Natural killer cell (primary cell): ENCODE results near the gene IGF2R. TPM values are rescaled to one million over a fixed set of nuclear protein-coding genes. Genes with fewer than 3 reads are reported as not detected.

ENCODE experiments used
- ATAC-seq, 3 donors: fragments of 150-1000 bp in 2 of 3; fragments of 200-7000 bp in 1 of 3; cut with Tn5 transposase; 1 replicate in 1 of 3; 2 replicates in 2 of 3; pipeline ENCODE4 v1.10.0; 2021; ENCODE audit warnings: mild to moderate bottlenecking in 2 of 3, moderate library complexity in 2 of 3
- DNase-seq, 2 donors: peaks; one replicate each; pipeline versions ENCODE4 v3.0.0 to v3.0.0-alpha.2; 2013 to 2021; ENCODE audit warnings: mixed read lengths in 1 of 2
- H3K27ac ChIP-seq: one replicate; pipeline ENCODE4 v1.5.1; 2013; ENCODE audit warnings: mild to moderate bottlenecking, low read length
- H3K27me3 ChIP-seq: one replicate; pipeline ENCODE4 v1.6.1; 2013; ENCODE audit warnings: low read length; ENCODE audit not compliant: control insufficient read depth, insufficient read depth
- H3K36me3 ChIP-seq: one replicate; pipeline ENCODE4 v1.6.1; 2013; ENCODE audit warnings: low read length; ENCODE audit not compliant: control insufficient read depth, insufficient read depth
- H3K4me1 ChIP-seq: one replicate; pipeline ENCODE4 v1.6.1; 2013; ENCODE audit warnings: low read length; ENCODE audit not compliant: control insufficient read depth, insufficient read depth
- H3K4me3 ChIP-seq: one replicate; pipeline ENCODE4 v1.5.1; 2013; ENCODE audit warnings: low read length
- H3K9me3 ChIP-seq: one replicate; pipeline ENCODE4 v1.6.1; 2013; ENCODE audit warnings: low read length; ENCODE audit not compliant: control insufficient read depth, insufficient read depth
- H3K27ac Mint-ChIP-seq, 2 donors: one replicate each; pipeline ENCODE4 v1.8.0; 2022; ENCODE audit warnings: mild to moderate bottlenecking in 2 of 2, mixed read lengths in 2 of 2, moderate library complexity in 1 of 2
- H3K27me3 Mint-ChIP-seq, 2 donors: one replicate each; pipeline ENCODE4 v1.8.0; 2022; ENCODE audit warnings: low read depth in 2 of 2, mixed read lengths in 2 of 2
- H3K36me3 Mint-ChIP-seq: one replicate; pipeline ENCODE4 v1.8.0; 2022; ENCODE audit warnings: mixed read lengths
- H3K4me1 Mint-ChIP-seq, 2 donors: one replicate each; pipeline ENCODE4 v1.8.0; 2022; ENCODE audit warnings: mixed read lengths in 2 of 2
- H3K4me3 Mint-ChIP-seq: one replicate; pipeline ENCODE4 v1.8.0; 2022; ENCODE audit warnings: mild to moderate bottlenecking, moderate library complexity, mixed read lengths
- H3K9me3 Mint-ChIP-seq, 2 donors: one replicate each; pipeline ENCODE4 v1.8.0; 2022; ENCODE audit warnings: mixed read lengths in 2 of 2
- WGBS: methylation state at CpG from one replicate; pipeline ENCODE4 v1.1.7; 2013; ENCODE audit warnings: missing lambda C conversion rate; ENCODE audit not compliant: insufficient coverage; 5-methylcytosine and 5-hydroxymethylcytosine counted together
- intact Hi-C: fragments of 100-400 bp; cut with micrococcal nuclease; formaldehyde crosslinking; loops from one replicate; pipeline ENCODE4 v1.14.2; 2022
- total RNA-seq, 4 donors: library from RNA; stranded (reverse); fragments of 120-200 nt in 1 of 4; gene quantifications; one replicate each; pipeline versions ENCODE4 v1.2.3 to v1.2.4, GENCODE V29; 2013 to 2022
- TF ChIP-seq, protein P1 (sequence below): fragments of 200-600 bp; IDR thresholded peaks from one replicate; pipeline ENCODE4 v1.8.0; 2022; ENCODE audit warnings: antibody characterized with exemption

Gene IGF2R
- total RNA-seq, 3 donors from 2014 or later (not counting 1 experiment from before 2014, with no cell fraction given) = 208 to 282 (median 253) TPM

DNA sequence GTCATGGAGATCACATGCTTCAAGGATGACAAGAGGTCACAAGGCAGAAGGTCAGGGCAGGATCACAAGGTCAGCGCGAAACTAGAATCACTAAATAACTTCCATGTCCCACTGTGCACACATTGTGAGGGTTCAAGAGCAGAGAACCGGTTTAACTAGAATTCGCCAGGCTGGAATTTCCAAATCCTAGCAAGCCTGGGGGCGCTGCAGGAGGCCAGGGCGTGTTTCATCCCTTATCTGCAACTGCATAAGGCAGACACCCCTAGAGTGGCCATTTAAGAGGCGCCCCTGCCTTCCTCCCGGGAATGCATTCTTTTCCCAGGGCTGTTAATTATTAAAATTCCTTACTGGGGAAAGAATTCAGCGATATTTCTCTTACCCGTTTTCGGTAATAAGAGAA lies 112.5 kb downstream of the IGF2R start:
- H3K27ac ChIP-seq = no peak overlapping the region
- H3K4me3 Mint-ChIP-seq = no peak overlapping the region

DNA sequence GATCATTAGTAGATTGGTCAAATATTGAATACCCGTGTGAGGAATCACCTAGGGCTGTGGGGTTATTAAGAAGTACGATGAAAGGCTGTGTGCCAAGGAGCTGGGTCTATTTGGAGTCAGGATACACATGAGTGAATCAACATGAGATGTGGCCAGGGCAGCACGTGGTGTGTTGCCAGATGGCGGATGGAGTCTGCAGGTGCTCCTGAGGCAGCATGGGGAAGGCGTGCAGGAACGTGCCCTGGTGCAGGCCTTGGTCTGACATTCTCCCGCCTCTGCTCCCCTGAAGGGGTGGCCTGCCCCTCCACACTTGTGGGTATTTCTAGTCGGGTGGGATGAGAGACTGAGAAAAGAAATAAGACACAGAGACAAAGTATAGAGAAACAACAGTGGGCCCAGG lies 113.7 kb downstream of the IGF2R start:
- Histone ChIP-seq H3K9me3 (no peaks in the 10 kb centered on the region), H3K27me3 (no peaks in the 10 kb centered on the region), H3K4me3 (no peak overlapping the region), H3K4me1 (peaks cover 24% of the 10 kb centered on the region), H3K36me3 (peaks cover 81% of the 10 kb centered on the region), H3K27ac (no peak overlapping the region)
- TF ChIP-seq, protein P1, sequence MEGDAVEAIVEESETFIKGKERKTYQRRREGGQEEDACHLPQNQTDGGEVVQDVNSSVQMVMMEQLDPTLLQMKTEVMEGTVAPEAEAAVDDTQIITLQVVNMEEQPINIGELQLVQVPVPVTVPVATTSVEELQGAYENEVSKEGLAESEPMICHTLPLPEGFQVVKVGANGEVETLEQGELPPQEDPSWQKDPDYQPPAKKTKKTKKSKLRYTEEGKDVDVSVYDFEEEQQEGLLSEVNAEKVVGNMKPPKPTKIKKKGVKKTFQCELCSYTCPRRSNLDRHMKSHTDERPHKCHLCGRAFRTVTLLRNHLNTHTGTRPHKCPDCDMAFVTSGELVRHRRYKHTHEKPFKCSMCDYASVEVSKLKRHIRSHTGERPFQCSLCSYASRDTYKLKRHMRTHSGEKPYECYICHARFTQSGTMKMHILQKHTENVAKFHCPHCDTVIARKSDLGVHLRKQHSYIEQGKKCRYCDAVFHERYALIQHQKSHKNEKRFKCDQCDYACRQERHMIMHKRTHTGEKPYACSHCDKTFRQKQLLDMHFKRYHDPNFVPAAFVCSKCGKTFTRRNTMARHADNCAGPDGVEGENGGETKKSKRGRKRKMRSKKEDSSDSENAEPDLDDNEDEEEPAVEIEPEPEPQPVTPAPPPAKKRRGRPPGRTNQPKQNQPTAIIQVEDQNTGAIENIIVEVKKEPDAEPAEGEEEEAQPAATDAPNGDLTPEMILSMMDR = no peak
- no peaks in the 10 kb centered on the region for H3K27me3 Mint-ChIP-seq
- H3K36me3 Mint-ChIP-seq = peaks cover 30% of the 10 kb centered on the region
- no peak for ATAC-seq
- H3K4me1 Mint-ChIP-seq = peaks cover 22 to 27% of the 10 kb centered on the region in 2 donors
- no peak for DNase-seq
- H3K9me3 Mint-ChIP-seq = no peaks in the 10 kb centered on the region
- H3K27ac Mint-ChIP-seq = peak overlapping the region; percentile 40 to 70
- intact Hi-C loops = no loop called here
- H3K4me3 Mint-ChIP-seq = peak overlapping the region; percentile 47
- 93% methylated on average over 6 of the region's 8 CpGs for WGBS

More for the DNA sequence above, 112.5 kb downstream of the IGF2R start:
- Histone ChIP-seq H3K27me3 (no peaks in the 10 kb centered on the region), H3K4me3 (no peak overlapping the region), H3K9me3 (no peaks in the 10 kb centered on the region), H3K36me3 (peaks cover 83% of the 10 kb centered on the region), H3K4me1 (peaks cover 24% of the 10 kb centered on the region)
- TF ChIP-seq, protein P1 = no peak
- peaks cover 37% of the 10 kb centered on the region for H3K36me3 Mint-ChIP-seq
- peaks cover 27% of the 10 kb centered on the region in 2 donors for H3K4me1 Mint-ChIP-seq
- 98% methylated on average over 11 of the region's 11 CpGs for WGBS
- ATAC-seq (no peak), DNase-seq (no peak)
- intact Hi-C loops = no loop called here
- no peaks in the 10 kb centered on the region for H3K27me3 Mint-ChIP-seq
- peak overlapping the region; percentile 38 to 62 for H3K27ac Mint-ChIP-seq
- no peaks in the 10 kb centered on the region for H3K9me3 Mint-ChIP-seq

DNA sequence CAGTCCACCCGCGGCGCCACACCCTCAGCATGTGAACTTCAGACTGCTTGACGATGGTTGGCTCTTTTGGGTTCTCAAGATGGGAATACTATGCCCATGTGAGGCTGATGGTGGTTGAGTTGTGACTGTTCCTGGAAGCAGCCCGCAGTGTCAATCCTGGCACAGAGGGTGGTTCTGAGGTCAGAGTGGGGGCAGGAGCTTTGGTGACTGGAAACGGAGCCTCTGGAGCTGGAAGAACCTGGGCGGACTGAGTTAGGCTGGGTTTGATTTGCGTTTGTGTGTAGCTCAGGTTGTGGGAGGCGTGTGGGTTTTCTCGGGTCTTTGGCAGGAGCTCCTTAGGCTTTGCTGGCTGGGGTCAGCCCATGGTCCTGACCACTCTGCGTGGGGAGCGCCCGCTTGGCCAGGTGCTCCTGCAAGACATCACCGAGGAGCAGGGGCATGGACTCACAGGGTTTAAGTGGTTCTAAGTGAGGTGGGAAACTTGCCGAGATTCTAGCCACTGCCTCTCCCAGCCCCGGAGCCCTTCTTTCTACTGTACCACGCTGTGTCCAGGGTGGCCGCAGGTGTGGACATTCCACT lies 115.4 kb downstream of the IGF2R start:
- intact Hi-C loops = no loop called here
- Histone ChIP-seq H3K9me3 (no peaks in the 10 kb centered on the region), H3K27me3 (no peaks in the 10 kb centered on the region), H3K4me3 (no peak overlapping the region), H3K27ac (no peak overlapping the region), H3K36me3 (peaks cover 80% of the 10 kb centered on the region), H3K4me1 (peaks cover 24% of the 10 kb centered on the region)
- TF ChIP-seq, protein P1 = no peak
- Mint-ChIP-seq H3K4me3 (no peak overlapping the region), H3K4me1 (peaks cover 22 to 27% of the 10 kb centered on the region in 2 donors), H3K9me3 (no peaks in the 10 kb centered on the region), H3K27me3 (no peaks in the 10 kb centered on the region), H3K27ac (peak overlapping the region; percentile 51 to 82), H3K36me3 (peaks cover 33% of the 10 kb centered on the region)
- ATAC-seq = no peak
- DNase-seq = no peak
- WGBS = 97% methylated on average over 18 of the region's 18 CpGs

DNA sequence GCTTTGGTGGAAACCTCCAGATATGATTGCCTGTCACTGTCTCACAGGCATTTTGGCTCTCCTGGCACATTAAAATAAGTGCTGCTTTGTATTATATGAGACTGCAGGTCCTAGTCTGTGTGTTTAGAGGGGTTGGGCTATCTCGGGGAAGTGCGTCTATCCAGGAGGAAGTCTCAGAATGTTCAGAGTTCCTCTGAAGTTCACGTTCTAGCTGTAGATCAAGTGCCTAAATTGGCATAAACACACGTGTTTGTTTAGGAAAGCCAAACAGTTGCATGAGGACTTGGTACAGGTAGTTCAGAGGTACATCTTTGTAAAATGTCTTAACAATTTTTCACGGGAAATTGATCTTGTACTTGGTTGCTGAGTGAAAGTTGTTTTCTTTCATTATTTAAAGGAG lies 116.3 kb downstream of the IGF2R start:
- Histone ChIP-seq H3K36me3 (peaks cover 80% of the 10 kb centered on the region), H3K27ac (peak overlapping the region; percentile 22), H3K4me3 (no peak overlapping the region), H3K9me3 (no peaks in the 10 kb centered on the region), H3K27me3 (no peaks in the 10 kb centered on the region), H3K4me1 (peaks cover 24% of the 10 kb centered on the region)
- WGBS = 71% methylated on average over 5 of the region's 5 CpGs
- H3K27ac Mint-ChIP-seq = peak overlapping the region; percentile 51 to 82
- H3K27me3 Mint-ChIP-seq = no peaks in the 10 kb centered on the region
- TF ChIP-seq, protein P1 = no peak
- ATAC-seq (no peak), DNase-seq (no peak)
- peaks cover 42% of the 10 kb centered on the region for H3K36me3 Mint-ChIP-seq
- peak overlapping the region; percentile 65 for H3K4me3 Mint-ChIP-seq
- no peaks in the 10 kb centered on the region for H3K9me3 Mint-ChIP-seq
- intact Hi-C loops = loop anchor here (5.0 kb wide), 1 partner anchor 372 kb away; no protein-coding TSS in a partner anchor
- peaks cover 22 to 27% of the 10 kb centered on the region in 2 donors for H3K4me1 Mint-ChIP-seq
